GM18505 (cell line): Measurements from ENCODE around the gene SLC4A1.

Experiments
- ATAC-seq: cut with Tn5 transposase; IDR thresholded peaks from one replicate; pipeline ENCODE4 v1.9.1; 2021; ENCODE audit not compliant: unreplicated experiment
- POLR2A ChIP-seq: IDR thresholded peaks from 4 replicates; pipeline ENCODE4 v1.6.1; 2011; ENCODE audit warnings: borderline replicate concordance; ENCODE audit not compliant: insufficient read depth, insufficient read length; ENCODE audit errors: extremely low read depth

SLC4A1 gene

GRCh38 chr17:44209786-44210341, 58.1 kb downstream of the SLC4A1 start:
- ATAC-seq, result peak; percentile 13
- no peak for TF ChIP-seq POLR2A

- no peak for TF ChIP-seq POLR2A
- no peak for ATAC-seq
Observed at GRCh38 chr17:44207743-44208142, 60.2 kb downstream of the SLC4A1 start.

GRCh38 chr17:44207319-44207718, 60.6 kb downstream of the SLC4A1 start:
- no peak for ATAC-seq
- TF ChIP-seq POLR2A, result no peak

- TF ChIP-seq POLR2A, result no peak
- ATAC-seq, result no peak
Observed at GRCh38 chr17:44206825-44207155, 61.1 kb downstream of the SLC4A1 start.

GRCh38 chr17:44205962-44206824, 61.7 kb downstream of the SLC4A1 start:
- no peak for TF ChIP-seq POLR2A
- no peak for ATAC-seq

- ATAC-seq, result no peak
- TF ChIP-seq POLR2A, result no peak
Observed at GRCh38 chr17:44204441-44204882, 63.5 kb downstream of the SLC4A1 start.

- no peak for TF ChIP-seq POLR2A
- no peak for ATAC-seq
Observed at GRCh38 chr17:44203731-44204440, 64.0 kb downstream of the SLC4A1 start.

- TF ChIP-seq POLR2A, result no peak
- no peak for ATAC-seq
Observed at GRCh38 chr17:44202756-44203155, 65.2 kb downstream of the SLC4A1 start.

GRCh38 chr17:44200478-44201155, 67.3 kb downstream of the SLC4A1 start:
- no peak for ATAC-seq
- peak; percentile 56 for TF ChIP-seq POLR2A

DNA sequence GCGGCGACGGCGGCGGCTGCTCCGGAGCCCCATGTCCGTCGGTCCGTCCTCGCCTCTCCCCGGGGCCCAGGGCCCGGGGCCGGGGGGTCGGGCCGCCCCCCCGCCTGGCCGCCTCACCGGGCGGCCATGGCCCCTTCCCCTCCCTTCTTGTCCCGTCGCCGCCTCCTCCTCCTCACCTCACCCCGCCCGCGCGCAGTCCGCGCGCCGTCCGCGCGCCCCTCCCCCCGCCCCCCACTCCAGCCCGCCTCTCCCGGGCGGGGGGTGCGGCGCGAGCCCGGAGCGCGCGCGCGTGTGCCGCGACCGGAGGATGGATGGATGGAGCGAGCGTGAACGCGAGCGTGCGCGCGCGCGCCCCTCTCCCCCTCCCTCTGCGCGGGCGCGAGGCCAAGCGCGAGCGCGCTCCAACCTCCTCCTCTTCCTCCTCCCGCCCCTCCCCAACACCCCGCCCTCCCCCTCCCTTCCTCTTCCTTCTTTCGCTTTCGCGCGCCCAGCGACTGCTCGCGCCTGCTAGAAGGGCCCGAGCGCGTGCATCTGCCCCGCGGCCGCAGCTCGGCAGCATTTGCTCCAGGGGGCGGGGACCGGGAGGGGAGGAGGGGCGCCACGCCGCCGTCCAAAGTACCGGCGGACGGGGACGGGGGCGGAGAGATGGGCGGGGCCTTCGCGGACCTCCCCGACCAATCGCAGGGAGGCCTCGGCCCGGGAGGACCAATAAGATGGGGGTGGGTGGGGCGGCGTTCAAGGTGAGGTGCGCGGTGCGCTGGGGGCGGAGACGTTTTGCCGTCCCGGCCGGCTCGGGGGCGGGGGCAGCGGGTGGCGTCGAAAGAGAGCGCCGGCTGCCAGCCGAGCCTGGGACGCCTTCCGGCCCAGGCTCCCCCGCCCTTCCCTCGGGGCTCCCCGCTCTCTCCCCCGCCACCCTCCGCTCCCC, 68.1 kb downstream of the SLC4A1 start, which contains the start of gene ATXN7L3:
Gene ATXN7L3, minus strand, starts transcription at position 332 of the 925 bp plus-strand sequence. CDS start 1,814 bp downstream, outside the sequence.
- peak; percentile 29 for TF ChIP-seq POLR2A
- ATAC-seq, result peak; percentile 67

GRCh38 chr17:44198721-44199552, 69.0 kb downstream of the SLC4A1 start:
- ATAC-seq, result peak; percentile 20
- TF ChIP-seq POLR2A, result peak; percentile 55
